ENCODE measurements around the gene IVD. TPM values are rescaled to one million over a fixed set of nuclear protein-coding genes. Genes with fewer than 3 reads are reported as not detected.

Gene IVD
- total and polyA plus RNA-seq, 9 of the 15 experiments (the other 6 are each of a cell fraction or from before 2014, with no cell fraction given), result 0.15 to 4.5 (median 2.4) TPM

- Histone ChIP-seq H3K9me1 (ENCODE audit: control insufficient read depth, insufficient read depth, low read length) (no peaks in the 10 kb centered on the region), H3K4me2 (ENCODE audit: insufficient read depth, low read length) (no peak overlapping the region), H2AFZ (ENCODE audit: low read depth, low read length) (no peak overlapping the region), H4K20me1 (replicated peaks; ENCODE audit: control insufficient read depth, insufficient read depth, low read length) (no peaks in the 10 kb centered on the region), H3K79me2 (ENCODE audit: control insufficient read depth, insufficient read depth, low read length) (no peaks in the 10 kb centered on the region), H3K27me3 (ENCODE audit: control insufficient read depth in 2 of 2, insufficient read depth in 2 of 2, low read length in 2 of 2) (no peaks in the 10 kb centered on the region), H3K4me1 (replicated peaks in 1 of 2; ENCODE audit: control insufficient read depth in 2 of 2, insufficient read depth in 2 of 2, low read length in 2 of 2) (peaks cover 14 to 41% of the 10 kb centered on the region in 2 experiments; a peak in 4 of 5 replicates), H3K4me3 (no peak overlapping the region), H3K9ac (ENCODE audit: insufficient read depth in 1 of 2, low read depth in 2 of 2, low read length in 2 of 2) (no peak overlapping the region), H3K36me3 (ENCODE audit: control insufficient read depth, insufficient read depth, low read length) (no peaks in the 10 kb centered on the region), H3K27ac (ENCODE audit: extremely low read depth, low read depth, low read length) (no peak overlapping the region), H3K9me3 (replicated peaks; ENCODE audit: control insufficient read depth, insufficient read depth, low read depth, low read length) (no peaks in the 10 kb centered on the region)
- CTCF ChIA-PET (ENCODE audit: low intra/inter-chr PET ratio), result no interaction called here
- no peak for FAIRE-seq
- no TSS peak for BruUV-seq (replicated peaks)
- in situ Hi-C loops (cut with MboI) (loop anchor here (5.0 to 10.0 kb wide), 3 partner anchors 77 to 370 kb away; no protein-coding TSS in a partner anchor), intact Hi-C loops (cut with micrococcal nuclease) (loop anchor here (5.0 kb wide), 2 partner anchors 67 to 102 kb away; partner anchors contain the start of genes DISP2 and INAFM2)
- POLR2A ChIA-PET, result interaction anchor here (1.1 to 3.7 kb wide), 4 partner anchors 11 to 71 kb away, joined by 3 to 16 read pairs (median 3); no protein-coding TSS in a partner anchor
- no peak for DNase-seq (ENCODE audit: extremely low read depth in 1 of 4, low spot score in 3 of 4)
- TF ChIP-seq, protein P1, sequence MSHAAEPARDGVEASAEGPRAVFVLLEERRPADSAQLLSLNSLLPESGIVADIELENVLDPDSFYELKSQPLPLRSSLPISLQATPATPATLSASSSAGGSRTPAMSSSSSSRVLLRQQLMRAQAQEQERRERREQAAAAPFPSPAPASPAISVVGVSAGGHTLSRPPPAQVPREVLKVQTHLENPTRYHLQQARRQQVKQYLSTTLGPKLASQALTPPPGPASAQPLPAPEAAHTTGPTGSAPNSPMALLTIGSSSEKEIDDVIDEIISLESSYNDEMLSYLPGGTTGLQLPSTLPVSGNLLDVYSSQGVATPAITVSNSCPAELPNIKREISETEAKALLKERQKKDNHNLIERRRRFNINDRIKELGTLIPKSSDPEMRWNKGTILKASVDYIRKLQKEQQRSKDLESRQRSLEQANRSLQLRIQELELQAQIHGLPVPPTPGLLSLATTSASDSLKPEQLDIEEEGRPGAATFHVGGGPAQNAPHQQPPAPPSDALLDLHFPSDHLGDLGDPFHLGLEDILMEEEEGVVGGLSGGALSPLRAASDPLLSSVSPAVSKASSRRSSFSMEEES (CRISPR knock-in tag; IDR thresholded peaks at IDR 0.05), result peak; percentile 75
- TF ChIP-seq, protein P2, sequence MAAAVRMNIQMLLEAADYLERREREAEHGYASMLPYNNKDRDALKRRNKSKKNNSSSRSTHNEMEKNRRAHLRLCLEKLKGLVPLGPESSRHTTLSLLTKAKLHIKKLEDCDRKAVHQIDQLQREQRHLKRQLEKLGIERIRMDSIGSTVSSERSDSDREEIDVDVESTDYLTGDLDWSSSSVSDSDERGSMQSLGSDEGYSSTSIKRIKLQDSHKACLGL (CRISPR knock-in tag; IDR thresholded peaks at IDR 0.05; ENCODE audit: borderline replicate concordance, poor library complexity, severe bottlenecking), result no peak
- ATAC-seq, result no peak
- 64% methylated on average over 6 of the region's 6 CpGs for WGBS (ENCODE audit: insufficient coverage, low coverage, missing lambda C conversion rate)
These were observed 19.0 kb downstream of the IVD start for GRCh38 chr15:40424483-40425115.
